Astrocyte (in vitro differentiated cells and primary cell): ENCODE data around the gene OSBPL9.

Source experiments
- EZH2 ChIP-seq: IDR thresholded peaks from 2 replicates; pipeline ENCODE4 v1.6.1; 2012; ENCODE audit warnings: mild to moderate bottlenecking, low read length, inconsistent platforms; ENCODE audit not compliant: insufficient read depth
- TF ChIP-seq, protein P1 (sequence below): IDR thresholded peaks from 2 replicates; pipeline ENCODE4 v1.5.1; 2011; ENCODE audit warnings: low read depth, mild to moderate bottlenecking, inconsistent platforms, low read length, moderate library complexity; ENCODE audit not compliant: insufficient read depth

- TF ChIP-seq, protein P1, sequence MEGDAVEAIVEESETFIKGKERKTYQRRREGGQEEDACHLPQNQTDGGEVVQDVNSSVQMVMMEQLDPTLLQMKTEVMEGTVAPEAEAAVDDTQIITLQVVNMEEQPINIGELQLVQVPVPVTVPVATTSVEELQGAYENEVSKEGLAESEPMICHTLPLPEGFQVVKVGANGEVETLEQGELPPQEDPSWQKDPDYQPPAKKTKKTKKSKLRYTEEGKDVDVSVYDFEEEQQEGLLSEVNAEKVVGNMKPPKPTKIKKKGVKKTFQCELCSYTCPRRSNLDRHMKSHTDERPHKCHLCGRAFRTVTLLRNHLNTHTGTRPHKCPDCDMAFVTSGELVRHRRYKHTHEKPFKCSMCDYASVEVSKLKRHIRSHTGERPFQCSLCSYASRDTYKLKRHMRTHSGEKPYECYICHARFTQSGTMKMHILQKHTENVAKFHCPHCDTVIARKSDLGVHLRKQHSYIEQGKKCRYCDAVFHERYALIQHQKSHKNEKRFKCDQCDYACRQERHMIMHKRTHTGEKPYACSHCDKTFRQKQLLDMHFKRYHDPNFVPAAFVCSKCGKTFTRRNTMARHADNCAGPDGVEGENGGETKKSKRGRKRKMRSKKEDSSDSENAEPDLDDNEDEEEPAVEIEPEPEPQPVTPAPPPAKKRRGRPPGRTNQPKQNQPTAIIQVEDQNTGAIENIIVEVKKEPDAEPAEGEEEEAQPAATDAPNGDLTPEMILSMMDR, result no peak
- no peak for TF ChIP-seq EZH2
Observed at GRCh38 chr1:51649593-51650091, 32.8 kb downstream of the OSBPL9 start.
